ENCODE data around the gene GALK1. TPM values are rescaled to one million over a fixed set of nuclear protein-coding genes. Genes with fewer than 3 reads are reported as not detected.
"Not testable (repeated sequence)": the region's sequence is repeated elsewhere in the genome, so short reads cannot be mapped to it uniquely, and the experiment has no call there.

The GALK1 gene
- total and polyA plus RNA-seq, 2 donors, result 32.6 to 37.3 TPM

GRCh38 chr17:75762513-75763268 is 2.3 kb downstream of the GALK1 start:
- peaks cover 14 to 17% of the 10 kb centered on the region in 2 donors for H3K36me3 ChIP-seq (ENCODE audit: control insufficient read depth in 2 of 2, insufficient read depth in 2 of 2, low read length in 1 of 2)
- no peaks in the 10 kb centered on the region for H3K9me3 ChIP-seq (ENCODE audit: control insufficient read depth in 2 of 2, insufficient read depth in 1 of 2, low read length in 1 of 2)
- DNase-seq (ENCODE audit: low read depth in 6 of 9, low spot score in 9 of 9), result no peak
- H3K4me1 ChIP-seq (ENCODE audit: control insufficient read depth in 2 of 2, insufficient read depth in 2 of 2, low read length in 2 of 2), result peaks cover 10 to 18% of the 10 kb centered on the region in 2 donors
- 98% methylated on average over 27 of the region's 27 CpGs for WGBS
- H3K4me3 ChIP-seq (ENCODE audit: low read length in 2 of 2), result no peak overlapping the region
- no peak overlapping the region for H3K27ac ChIP-seq (ENCODE audit: low read depth in 1 of 2, low read length in 1 of 2)
- H3K27me3 ChIP-seq (ENCODE audit: control insufficient read depth in 2 of 2, insufficient read depth in 1 of 2, low read length in 1 of 2), result no peaks in the 10 kb centered on the region

DNA sequence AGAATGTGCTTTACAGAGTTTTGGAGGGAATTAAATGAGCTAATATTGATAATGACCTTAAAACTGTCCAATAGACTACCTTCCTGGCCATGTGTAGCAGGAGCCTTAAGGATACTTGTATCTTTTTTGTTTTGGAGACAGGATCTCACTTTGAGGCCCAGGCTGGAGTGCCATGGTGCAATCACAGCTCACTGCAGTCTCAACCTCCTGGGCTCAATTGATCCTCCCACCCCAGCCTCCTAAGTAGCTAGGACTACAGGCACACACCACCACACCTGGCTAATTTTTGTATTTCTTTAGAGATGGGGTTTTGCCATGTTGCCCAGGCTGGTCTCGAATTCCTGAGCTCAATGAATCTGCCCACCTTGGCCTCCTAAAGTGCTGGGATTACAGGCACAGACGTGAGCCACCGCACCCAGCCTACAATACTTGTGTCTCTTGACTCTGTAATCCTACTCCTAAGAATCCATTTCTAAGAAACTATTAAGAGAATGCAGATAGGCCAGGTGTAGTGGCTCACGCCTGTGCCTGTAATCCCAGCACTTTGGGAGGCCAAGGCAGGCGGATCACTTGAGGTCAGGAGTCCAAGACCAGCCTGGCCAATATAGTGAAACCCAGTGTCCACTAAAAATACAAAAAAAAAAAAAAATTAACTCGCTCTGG is 4.9 kb downstream of the GALK1 start:
- Histone ChIP-seq H3K4me1 (ENCODE audit: control insufficient read depth in 2 of 2, insufficient read depth in 2 of 2, low read length in 2 of 2) (peaks cover 10 to 18% of the 10 kb centered on the region in 2 donors), H3K36me3 (ENCODE audit: control insufficient read depth in 2 of 2, insufficient read depth in 2 of 2, low read length in 1 of 2) (peaks cover 14 to 20% of the 10 kb centered on the region in 2 donors)
- not testable (repeated sequence) for H3K4me3 ChIP-seq (ENCODE audit: low read length in 2 of 2); H3K27me3 ChIP-seq (ENCODE audit: control insufficient read depth in 2 of 2, insufficient read depth in 1 of 2, low read length in 1 of 2); H3K27ac ChIP-seq (ENCODE audit: low read depth in 1 of 2, low read length in 1 of 2); DNase-seq (ENCODE audit: low read depth in 6 of 9, low spot score in 9 of 9); H3K9me3 ChIP-seq (ENCODE audit: control insufficient read depth in 2 of 2, insufficient read depth in 1 of 2, low read length in 1 of 2)
- WGBS, result 98% methylated on average over 6 of the region's 6 CpGs

DNA sequence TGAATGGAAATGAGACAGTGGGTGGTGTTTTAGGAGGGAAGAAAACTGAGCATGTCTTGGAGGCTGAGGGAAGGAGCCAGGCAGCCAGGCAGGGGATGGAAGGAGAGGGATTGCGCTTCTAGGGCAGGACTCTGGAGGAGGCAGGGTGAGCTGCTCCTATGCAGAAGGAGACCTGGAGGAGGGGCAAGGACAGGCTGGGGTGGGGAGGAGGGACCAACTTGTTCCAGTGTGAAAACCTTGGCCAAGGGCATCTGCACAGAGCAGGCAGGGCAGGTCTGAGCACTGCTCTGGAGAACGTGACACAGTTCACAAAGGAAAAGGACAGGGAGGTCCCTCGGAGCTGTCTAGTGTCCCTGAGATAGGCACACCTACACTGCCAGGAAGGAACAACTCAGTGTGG is 5.5 kb downstream of the GALK1 start:
- peaks cover 14 to 20% of the 10 kb centered on the region in 2 donors for H3K36me3 ChIP-seq (ENCODE audit: control insufficient read depth in 2 of 2, insufficient read depth in 2 of 2, low read length in 1 of 2)
- peaks cover 10 to 18% of the 10 kb centered on the region in 2 donors for H3K4me1 ChIP-seq (ENCODE audit: control insufficient read depth in 2 of 2, insufficient read depth in 2 of 2, low read length in 2 of 2)
- no peak overlapping the region for H3K4me3 ChIP-seq (ENCODE audit: low read length in 2 of 2)
- H3K27ac ChIP-seq (ENCODE audit: low read depth in 1 of 2, low read length in 1 of 2), result no peak overlapping the region
- no peaks in the 10 kb centered on the region for H3K27me3 ChIP-seq (ENCODE audit: control insufficient read depth in 2 of 2, insufficient read depth in 1 of 2, low read length in 1 of 2)
- 98% methylated on average over 3 of the region's 3 CpGs for WGBS
- no peak for DNase-seq (ENCODE audit: low read depth in 6 of 9, low spot score in 9 of 9)
- H3K9me3 ChIP-seq (ENCODE audit: control insufficient read depth in 2 of 2, insufficient read depth in 1 of 2, low read length in 1 of 2), result no peaks in the 10 kb centered on the region

DNA sequence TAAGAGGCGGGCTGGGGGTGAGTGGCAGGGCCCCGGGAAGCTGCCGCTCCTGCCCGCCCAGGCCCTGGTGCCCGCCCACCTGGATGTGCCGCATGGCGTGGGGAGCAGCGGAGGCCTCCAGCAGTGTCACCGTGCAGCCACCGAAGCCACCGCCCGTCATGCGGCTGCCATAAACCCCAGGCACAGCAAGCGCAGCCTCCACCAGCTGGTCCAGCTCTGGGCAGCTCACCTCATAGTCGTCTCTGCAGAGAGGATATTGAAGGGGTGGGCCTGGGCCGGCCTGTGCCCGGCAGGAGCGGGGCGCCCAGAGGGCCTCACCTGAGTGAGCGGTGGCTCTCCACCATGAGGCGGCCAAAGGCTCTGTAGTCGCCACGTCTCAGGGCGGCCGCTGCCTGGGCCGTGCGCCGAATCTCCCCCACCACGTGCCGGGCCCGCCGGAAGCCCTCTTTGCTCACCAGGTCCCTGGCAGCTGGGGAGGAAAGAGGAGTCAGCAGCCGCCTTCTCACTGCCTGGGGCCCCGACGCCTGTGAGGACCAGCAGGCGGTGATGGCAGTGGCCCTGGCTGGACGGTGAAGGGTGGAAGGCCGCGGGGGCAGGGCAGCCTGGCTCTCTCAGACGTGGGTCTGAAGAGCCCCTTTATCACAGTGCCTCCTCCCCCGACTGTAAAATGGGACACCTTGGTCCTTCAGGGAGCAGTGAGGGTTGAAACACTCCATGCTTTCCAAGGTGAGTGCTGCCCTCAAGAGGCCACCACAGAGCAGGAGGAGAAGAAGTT is 6.7 kb downstream of the GALK1 start:
- H3K4me3 ChIP-seq (ENCODE audit: low read length in 2 of 2), result no peak overlapping the region
- WGBS, result 98% methylated on average over 41 of the region's 41 CpGs
- no peak overlapping the region for H3K27ac ChIP-seq (ENCODE audit: low read depth in 1 of 2, low read length in 1 of 2)
- DNase-seq (ENCODE audit: low read depth in 6 of 9, low spot score in 9 of 9), result no peak
- no peaks in the 10 kb centered on the region for H3K9me3 ChIP-seq (ENCODE audit: control insufficient read depth in 2 of 2, insufficient read depth in 1 of 2, low read length in 1 of 2)
- peaks cover 13 to 20% of the 10 kb centered on the region in 2 donors for H3K36me3 ChIP-seq (ENCODE audit: control insufficient read depth in 2 of 2, insufficient read depth in 2 of 2, low read length in 1 of 2)
- H3K4me1 ChIP-seq (ENCODE audit: control insufficient read depth in 2 of 2, insufficient read depth in 2 of 2, low read length in 2 of 2), result peaks cover 5 to 16% of the 10 kb centered on the region in 2 donors
- peaks cover 0 to 2% of the 10 kb centered on the region in 2 donors for H3K27me3 ChIP-seq (ENCODE audit: control insufficient read depth in 2 of 2, insufficient read depth in 1 of 2, low read length in 1 of 2)

- Histone ChIP-seq H3K9me3 (ENCODE audit: control insufficient read depth in 2 of 2, insufficient read depth in 1 of 2, low read length in 1 of 2) (no peaks in the 10 kb centered on the region), H3K4me1 (ENCODE audit: control insufficient read depth in 2 of 2, insufficient read depth in 2 of 2, low read length in 2 of 2) (peaks cover 5 to 18% of the 10 kb centered on the region in 2 donors), H3K27me3 (ENCODE audit: control insufficient read depth in 2 of 2, insufficient read depth in 1 of 2, low read length in 1 of 2) (peaks cover 0 to 11% of the 10 kb centered on the region in 2 donors), H3K36me3 (ENCODE audit: control insufficient read depth in 2 of 2, insufficient read depth in 2 of 2, low read length in 1 of 2) (peaks cover 4 to 15% of the 10 kb centered on the region in 2 donors), H3K27ac (ENCODE audit: low read depth in 1 of 2, low read length in 1 of 2) (no peak overlapping the region), H3K4me3 (ENCODE audit: low read length in 2 of 2) (no peak overlapping the region)
- 93% methylated on average over 21 of the region's 21 CpGs for WGBS
- DNase-seq (ENCODE audit: low read depth in 6 of 9, low spot score in 9 of 9), result no peak
These were observed 7.8 kb downstream of the GALK1 start for GRCh38 chr17:75757086-75757681.

GRCh38 chr17:75756451-75757085 is 8.4 kb downstream of the GALK1 start:
- peaks cover 0 to 13% of the 10 kb centered on the region in 2 donors for H3K27me3 ChIP-seq (ENCODE audit: control insufficient read depth in 2 of 2, insufficient read depth in 1 of 2, low read length in 1 of 2)
- WGBS, result 92% methylated on average over 29 of the region's 29 CpGs
- H3K4me3 ChIP-seq (ENCODE audit: low read length in 2 of 2), result no peak overlapping the region
- H3K4me1 ChIP-seq (ENCODE audit: control insufficient read depth in 2 of 2, insufficient read depth in 2 of 2, low read length in 2 of 2), result peaks cover 5 to 18% of the 10 kb centered on the region in 2 donors
- H3K9me3 ChIP-seq (ENCODE audit: control insufficient read depth in 2 of 2, insufficient read depth in 1 of 2, low read length in 1 of 2), result no peaks in the 10 kb centered on the region
- DNase-seq (ENCODE audit: low read depth in 6 of 9, low spot score in 9 of 9), result no peak
- peaks cover 4 to 15% of the 10 kb centered on the region in 2 donors for H3K36me3 ChIP-seq (ENCODE audit: control insufficient read depth in 2 of 2, insufficient read depth in 2 of 2, low read length in 1 of 2)
- H3K27ac ChIP-seq (ENCODE audit: low read depth in 1 of 2, low read length in 1 of 2), result no peak overlapping the region

DNA sequence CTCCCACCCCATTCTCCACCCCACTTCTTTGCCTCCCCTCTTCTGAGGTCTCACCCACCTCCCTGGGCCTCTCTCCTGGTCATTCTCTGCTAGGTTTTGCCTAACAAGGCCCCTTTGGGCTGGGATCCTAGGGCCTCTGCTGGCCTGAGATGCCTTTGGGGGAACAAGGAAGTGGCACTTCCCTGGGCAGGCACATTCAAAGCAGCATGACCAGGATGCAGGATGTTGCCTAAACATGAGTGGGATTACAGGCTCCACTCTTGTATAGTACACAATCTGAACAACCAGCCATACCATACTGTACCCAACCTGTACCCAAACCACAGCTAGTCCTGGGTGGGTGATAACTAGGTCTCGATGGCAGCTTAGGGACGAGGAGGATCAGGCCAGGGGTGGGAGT is 9.0 kb downstream of the GALK1 start:
- Histone ChIP-seq H3K9me3 (ENCODE audit: control insufficient read depth in 2 of 2, insufficient read depth in 1 of 2, low read length in 1 of 2) (no peaks in the 10 kb centered on the region), H3K4me1 (ENCODE audit: control insufficient read depth in 2 of 2, insufficient read depth in 2 of 2, low read length in 2 of 2) (peaks cover 5 to 18% of the 10 kb centered on the region in 2 donors), H3K36me3 (ENCODE audit: control insufficient read depth in 2 of 2, insufficient read depth in 2 of 2, low read length in 1 of 2) (peaks cover 4 to 15% of the 10 kb centered on the region in 2 donors), H3K27me3 (ENCODE audit: control insufficient read depth in 2 of 2, insufficient read depth in 1 of 2, low read length in 1 of 2) (peaks cover 0 to 13% of the 10 kb centered on the region in 2 donors), H3K27ac (ENCODE audit: low read depth in 1 of 2, low read length in 1 of 2) (no peak overlapping the region), H3K4me3 (ENCODE audit: low read length in 2 of 2) (no peak overlapping the region)
- WGBS, result 96% methylated on average over 2 of the region's 2 CpGs
- no peak for DNase-seq (ENCODE audit: low read depth in 6 of 9, low spot score in 9 of 9)

GRCh38 chr17:75755205-75755901 is 9.6 kb downstream of the GALK1 start:
- Histone ChIP-seq H3K36me3 (ENCODE audit: control insufficient read depth in 2 of 2, insufficient read depth in 2 of 2, low read length in 1 of 2) (peaks cover 4 to 15% of the 10 kb centered on the region in 2 donors), H3K27me3 (ENCODE audit: control insufficient read depth in 2 of 2, insufficient read depth in 1 of 2, low read length in 1 of 2) (peaks cover 0 to 13% of the 10 kb centered on the region in 2 donors), H3K27ac (ENCODE audit: low read depth in 1 of 2, low read length in 1 of 2) (no peak overlapping the region), H3K4me3 (ENCODE audit: low read length in 2 of 2) (no peak overlapping the region), H3K9me3 (ENCODE audit: control insufficient read depth in 2 of 2, insufficient read depth in 1 of 2, low read length in 1 of 2) (peaks cover 0 to 5% of the 10 kb centered on the region in 2 donors), H3K4me1 (ENCODE audit: control insufficient read depth in 2 of 2, insufficient read depth in 2 of 2, low read length in 2 of 2) (peaks cover 5 to 18% of the 10 kb centered on the region in 2 donors)
- DNase-seq (ENCODE audit: low read depth in 6 of 9, low spot score in 9 of 9), result no peak
- WGBS, result 89% methylated on average over 20 of the region's 20 CpGs
